NCI-H1417 treated with DMSO at 0.1 percent for 48 hours (cell line): Measurements from ENCODE around the gene SPATA31E1.

Source experiments
- DNase-seq: peaks from one replicate; lab custom pipeline; 2025; lab: John Stamatoyannopoulos, UW

SPATA31E1 gene

DNA sequence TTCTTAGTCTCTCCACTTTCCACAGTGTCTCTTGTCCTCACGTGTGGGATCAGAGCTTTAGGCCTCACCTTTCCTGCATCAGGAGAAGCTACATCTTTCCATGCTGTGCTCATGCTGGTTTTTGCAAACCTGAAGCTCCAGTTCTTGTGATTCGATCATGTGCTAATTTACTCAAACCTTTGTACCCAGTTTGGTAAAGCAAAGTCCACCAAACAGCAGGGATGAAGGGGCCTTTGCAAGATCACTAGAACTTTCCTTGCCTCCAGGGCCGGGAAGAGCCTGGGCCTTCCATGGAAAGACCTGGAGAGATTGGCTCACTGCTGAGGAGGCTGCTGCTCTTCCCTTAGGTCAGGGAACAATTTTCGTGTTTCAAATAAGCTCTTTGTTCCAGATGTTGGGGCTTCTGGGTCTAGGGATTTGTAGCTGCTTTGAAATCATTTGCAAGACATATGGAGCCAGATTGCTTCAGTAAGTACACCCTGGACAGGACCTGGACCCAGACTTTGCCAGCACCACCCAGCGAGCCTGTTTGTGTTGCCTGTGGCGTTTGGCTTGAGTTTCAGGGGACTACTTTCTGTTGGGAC, 18.7 kb upstream of the SPATA31E1 start:
- no peak for DNase-seq

DNA sequence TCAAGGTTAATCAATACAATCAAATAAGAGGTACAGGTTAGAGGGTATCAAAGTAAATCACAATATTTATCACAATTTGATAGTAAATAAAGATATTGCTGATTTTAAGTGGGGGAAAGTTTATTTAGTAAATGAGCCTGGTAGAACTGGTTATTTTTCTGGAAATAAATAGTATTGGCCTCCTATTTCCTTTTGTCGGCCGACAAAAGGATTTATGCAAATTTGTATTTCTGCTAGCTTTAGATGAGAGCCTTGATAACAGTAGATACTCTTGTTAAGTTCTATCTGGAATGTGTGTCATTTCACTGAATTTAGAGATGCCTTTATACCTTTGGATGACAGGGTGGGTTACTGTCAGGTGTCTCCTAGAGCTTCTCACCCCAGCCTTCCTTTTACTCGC, 17.8 kb upstream of the SPATA31E1 start:
- DNase-seq = no peak

- DNase-seq = no peak
These were observed 17.1 kb upstream of the SPATA31E1 start for GRCh38 chr9:87865626-87866025.

GRCh38 chr9:87867391-87867790, 15.3 kb upstream of the SPATA31E1 start:
- no peak for DNase-seq

DNA sequence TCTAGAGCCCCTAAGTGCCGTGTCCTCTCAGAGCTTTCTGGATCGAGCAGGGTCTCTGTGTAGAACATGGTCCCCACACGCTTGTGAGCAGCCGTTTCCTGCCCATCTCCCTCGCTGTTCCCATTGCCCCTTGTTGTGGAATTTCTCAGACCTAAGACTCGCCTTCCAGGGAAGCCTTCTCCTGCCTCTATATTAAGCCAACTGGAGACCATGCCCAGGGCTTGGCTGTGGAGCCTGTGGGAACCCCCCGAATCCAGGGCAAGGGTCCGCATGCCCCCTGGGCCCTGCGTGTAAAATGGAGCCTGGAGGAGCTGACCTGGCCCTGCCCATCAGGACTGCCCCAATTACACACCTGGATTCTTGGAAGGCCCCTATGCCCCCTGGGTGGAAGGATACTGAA, 14.5 kb upstream of the SPATA31E1 start:
- no peak for DNase-seq

- no peak for DNase-seq
These were observed 14.0 kb upstream of the SPATA31E1 start for GRCh38 chr9:87868635-87869034.

GRCh38 chr9:87869082-87869481, 13.6 kb upstream of the SPATA31E1 start:
- DNase-seq = no peak

DNA sequence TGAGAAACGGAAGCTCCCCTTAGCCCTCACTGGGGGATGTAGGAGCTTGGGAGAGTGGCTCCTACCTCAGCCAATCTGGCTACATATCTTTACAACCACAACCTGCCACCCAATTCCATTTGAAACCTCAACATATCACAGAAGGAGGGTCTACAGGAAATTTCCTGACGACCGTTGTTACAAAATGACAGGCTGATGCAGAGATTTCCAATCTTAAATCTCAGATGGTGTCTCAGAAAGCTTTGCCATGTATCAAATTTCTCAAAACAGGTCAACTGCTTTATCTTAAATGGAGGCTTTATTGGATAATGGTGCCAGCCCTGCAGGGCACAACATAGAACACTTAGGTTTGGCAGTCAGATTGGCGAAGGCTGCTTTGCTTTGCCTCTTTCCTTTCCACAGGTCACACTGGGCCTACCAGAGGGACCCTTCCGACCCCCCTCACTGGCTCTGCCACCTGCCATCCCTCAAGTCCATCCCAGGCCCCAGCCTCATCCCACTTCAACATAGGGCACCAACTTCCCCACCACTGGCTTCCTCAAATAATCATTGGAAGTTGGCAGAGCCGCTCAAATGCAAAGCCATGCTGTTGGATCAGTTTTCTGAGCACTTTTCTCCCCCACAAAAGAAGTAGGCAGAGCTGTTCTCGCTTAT, 11.1 kb upstream of the SPATA31E1 start:
- no peak for DNase-seq

DNA sequence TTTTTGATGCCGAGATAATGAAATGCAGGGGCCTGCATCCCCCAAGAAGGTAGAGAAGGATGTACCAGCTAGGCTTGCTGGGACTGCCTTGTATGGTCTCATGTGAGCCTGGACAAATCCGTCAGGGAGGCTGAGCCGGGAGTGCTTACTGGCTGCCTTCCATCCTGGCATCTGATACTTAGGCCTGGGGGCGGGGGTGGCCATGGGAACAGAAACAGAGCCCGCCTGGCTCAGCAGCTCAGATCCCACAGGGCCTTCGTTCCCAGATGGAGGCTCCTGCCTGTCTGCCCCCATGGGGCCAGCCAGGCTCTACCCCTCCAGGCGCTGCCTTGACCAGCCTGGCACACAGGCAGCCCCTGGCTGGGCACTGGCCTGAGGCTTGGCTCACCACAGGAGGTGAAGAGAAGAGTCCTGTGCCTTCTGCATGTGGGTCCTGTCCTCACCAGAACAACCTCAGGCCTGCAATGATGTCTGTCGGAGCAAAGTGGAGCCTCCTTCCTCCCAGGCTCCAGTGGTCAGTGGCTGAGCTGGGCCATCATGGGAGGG, 10.5 kb upstream of the SPATA31E1 start:
- no peak for DNase-seq

DNA sequence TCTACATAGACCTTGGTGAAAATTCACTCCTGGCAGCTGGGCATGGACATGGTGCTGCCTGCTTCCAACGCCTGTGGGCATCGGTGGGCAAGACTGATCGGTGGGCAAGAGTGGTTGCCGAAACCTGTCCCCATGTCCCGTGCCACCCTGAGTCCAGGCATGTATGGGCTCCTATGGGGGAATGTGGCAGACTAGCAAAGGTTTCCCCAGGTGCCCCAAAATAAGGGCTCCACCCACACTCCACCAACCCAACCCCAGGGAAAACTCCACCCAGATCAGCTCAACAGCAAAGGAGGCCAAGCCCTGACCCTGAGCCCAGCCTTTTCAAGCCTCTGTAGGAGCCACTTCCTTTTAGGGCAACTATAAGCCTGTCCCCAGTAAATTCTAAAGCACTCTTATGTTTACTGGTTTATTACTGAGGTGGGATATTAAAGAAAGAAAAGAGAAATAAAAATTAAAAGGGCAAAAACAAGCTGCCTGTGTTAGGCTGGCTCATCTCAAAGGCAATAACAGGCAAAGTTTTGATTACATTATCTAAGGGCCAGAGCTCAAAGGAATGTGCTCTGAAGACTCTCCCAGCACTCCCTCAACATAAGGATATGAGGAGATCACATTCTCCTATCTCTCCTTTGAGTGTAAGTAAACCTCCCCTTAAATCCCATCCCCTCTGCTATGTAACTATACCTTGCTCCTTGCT, 8.9 kb upstream of the SPATA31E1 start:
- no peak for DNase-seq

GRCh38 chr9:87874304-87874623, 8.4 kb upstream of the SPATA31E1 start:
- no peak for DNase-seq

DNA sequence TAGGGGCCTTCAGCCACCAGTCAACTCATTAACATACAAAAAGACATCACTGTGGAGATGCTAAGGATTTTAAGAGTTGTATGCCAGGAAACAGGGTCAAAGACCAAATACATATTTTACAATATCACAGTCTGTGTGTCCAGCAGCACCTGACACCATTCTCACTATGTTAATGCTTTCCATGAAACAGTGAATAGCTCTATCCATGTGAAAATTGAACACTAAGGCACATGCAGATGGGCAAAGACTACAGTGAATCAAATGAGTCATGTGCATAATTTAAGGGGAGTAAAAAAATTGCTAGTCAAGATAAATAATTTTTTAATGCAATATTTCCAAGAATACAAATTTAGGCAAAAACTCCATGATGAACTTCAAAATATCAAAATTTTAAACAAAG, 7.6 kb upstream of the SPATA31E1 start:
- no peak for DNase-seq

- no peak for DNase-seq
These were observed 6.7 kb upstream of the SPATA31E1 start for GRCh38 chr9:87875831-87876545.

GRCh38 chr9:87876708-87877107, 6.0 kb upstream of the SPATA31E1 start:
- no peak for DNase-seq

DNA sequence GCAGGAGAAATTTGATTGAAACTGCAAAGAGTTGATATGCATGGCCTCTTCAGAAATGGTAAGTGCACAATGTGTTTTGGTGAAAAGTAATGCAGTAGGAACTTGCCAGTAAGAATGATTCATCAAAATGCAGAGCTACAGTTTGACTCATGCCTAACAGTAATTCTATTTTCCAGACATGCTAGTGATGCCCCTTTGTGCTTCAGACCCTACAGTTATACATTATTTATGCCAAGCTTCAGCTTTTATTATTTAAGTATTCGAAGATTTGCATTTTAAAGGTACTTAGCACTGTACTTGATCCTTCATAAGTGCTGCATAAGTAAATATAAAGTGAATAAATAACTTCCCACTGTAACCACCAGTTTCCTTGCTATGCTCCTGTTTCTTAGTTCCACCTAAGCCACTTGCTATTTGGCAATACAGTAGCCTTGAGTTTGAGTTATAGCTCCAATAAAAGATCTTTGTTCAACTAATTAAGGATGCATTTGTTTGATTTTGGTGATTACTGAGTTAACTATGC, 3.6 kb upstream of the SPATA31E1 start:
- DNase-seq = no peak

DNA sequence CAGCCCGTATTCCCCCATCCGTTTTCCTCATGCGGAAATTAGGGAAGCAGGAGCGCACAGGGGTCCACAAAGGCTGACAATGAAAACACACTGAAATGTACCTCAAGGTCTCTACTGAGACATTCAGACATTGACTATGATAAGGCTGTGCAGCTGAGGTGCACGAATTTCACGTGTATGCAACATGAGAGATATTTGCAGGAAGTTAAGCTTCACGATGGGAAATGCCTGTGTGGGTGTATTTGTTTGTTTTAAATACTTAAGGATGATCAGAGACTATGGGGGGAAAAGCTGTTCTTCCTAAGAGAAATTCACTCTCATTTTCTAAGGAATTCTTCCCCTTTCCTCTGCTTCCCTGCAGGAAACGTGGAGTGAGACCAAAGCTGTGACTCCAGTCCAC, 2.6 kb upstream of the SPATA31E1 start:
- no peak for DNase-seq

- no peak for DNase-seq
These were observed 2.0 kb upstream of the SPATA31E1 start for GRCh38 chr9:87880683-87881082.

GRCh38 chr9:87883274-87883673, 597 bp downstream of the SPATA31E1 start:
- DNase-seq = no peak

- no peak for DNase-seq
These were observed 1.3 kb downstream of the SPATA31E1 start for GRCh38 chr9:87883990-87884389.

DNA sequence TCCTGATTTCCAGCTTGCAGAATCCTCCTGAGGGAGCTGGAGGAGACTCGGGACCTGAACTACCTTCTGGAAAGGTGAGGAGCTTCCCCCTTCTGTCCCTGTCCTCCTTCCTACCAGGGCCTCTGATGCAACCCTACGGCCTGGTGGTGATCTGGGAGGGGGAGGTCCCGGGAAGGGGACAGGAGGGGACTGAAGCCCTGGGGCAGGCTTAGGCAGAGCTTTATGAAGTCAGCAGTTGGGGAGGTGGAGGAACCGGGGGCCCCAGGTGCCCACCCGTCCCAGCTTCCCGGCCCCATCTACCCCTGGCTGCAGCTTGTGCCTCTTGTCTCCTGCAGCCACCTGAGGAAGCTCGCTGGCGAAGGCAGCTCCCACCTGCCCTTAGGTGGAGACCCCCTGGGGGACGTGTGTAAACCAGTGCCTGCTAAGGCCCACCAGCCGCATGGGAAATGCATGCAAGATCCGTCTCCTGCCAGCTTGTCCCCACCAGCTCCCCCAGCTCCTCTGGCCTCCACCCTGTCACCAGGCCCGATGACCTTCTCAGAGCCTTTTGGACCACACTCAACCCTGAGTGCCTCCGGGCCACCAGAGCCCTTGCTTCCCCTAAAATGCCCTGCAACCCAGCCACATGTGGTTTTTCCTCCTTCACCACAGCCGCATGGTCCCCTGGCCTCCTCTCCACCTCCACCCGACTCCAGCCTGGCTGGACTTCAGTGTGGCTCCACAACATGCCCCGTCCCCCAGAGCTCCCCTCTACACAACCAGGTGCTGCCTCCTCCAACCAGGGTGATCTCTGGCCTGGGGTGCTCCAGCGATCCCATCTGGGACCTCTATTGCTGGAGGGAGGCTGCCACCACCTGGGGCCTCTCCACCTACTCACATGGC, 2.1 kb downstream of the SPATA31E1 start:
- no peak for DNase-seq

DNA sequence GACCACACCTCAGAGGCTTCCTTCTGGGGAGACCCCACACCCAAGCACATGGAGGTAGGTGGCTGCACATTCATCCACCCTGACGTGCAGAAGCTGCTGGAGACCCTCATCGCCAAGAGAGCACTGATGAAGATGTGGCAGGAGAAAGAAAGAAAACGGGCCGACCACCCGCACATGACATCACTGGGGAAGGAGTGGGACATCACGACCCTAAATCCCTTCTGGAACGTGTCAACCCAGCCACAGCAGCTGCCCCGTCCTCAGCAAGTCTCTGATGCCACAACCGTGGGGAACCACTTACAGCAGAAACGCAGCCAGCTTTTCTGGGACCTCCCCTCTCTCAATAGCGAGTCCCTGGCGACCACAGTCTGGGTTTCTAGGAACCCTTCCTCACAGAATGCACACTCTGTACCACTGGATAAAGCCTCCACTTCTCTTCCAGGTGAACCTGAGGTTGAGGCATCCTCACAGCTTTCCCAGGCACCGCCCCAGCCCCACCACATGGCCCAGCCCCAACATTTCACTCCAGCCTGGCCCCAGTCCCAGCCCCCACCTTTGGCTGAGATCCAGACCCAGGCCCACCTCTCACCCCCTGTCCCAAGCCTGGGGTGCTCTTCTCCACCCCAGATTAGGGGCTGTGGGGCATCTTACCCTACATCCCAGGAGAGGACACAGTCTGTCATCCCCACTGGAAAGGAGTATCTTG, 3.0 kb downstream of the SPATA31E1 start:
- no peak for DNase-seq
